ENCODE measurements around the gene DOCK2. TPM values are rescaled to one million over a fixed set of nuclear protein-coding genes. Genes with fewer than 3 reads are reported as not detected.

DOCK2 gene
- total and polyA plus RNA-seq, 2 donors (not counting 1 experiment from before 2014, with no cell fraction given), result 1.1 to 8.9 TPM

GRCh38 chr5:169809281-169809680, 172.2 kb downstream of the DOCK2 start:
- no peak for DNase-seq (ENCODE audit: low read depth in 2 of 2)
- no peak for TF ChIP-seq EZH2 (IDR thresholded peaks at IDR 0.05; ENCODE audit: low read length, missing control alignments)
- TF ChIP-seq, protein P1, sequence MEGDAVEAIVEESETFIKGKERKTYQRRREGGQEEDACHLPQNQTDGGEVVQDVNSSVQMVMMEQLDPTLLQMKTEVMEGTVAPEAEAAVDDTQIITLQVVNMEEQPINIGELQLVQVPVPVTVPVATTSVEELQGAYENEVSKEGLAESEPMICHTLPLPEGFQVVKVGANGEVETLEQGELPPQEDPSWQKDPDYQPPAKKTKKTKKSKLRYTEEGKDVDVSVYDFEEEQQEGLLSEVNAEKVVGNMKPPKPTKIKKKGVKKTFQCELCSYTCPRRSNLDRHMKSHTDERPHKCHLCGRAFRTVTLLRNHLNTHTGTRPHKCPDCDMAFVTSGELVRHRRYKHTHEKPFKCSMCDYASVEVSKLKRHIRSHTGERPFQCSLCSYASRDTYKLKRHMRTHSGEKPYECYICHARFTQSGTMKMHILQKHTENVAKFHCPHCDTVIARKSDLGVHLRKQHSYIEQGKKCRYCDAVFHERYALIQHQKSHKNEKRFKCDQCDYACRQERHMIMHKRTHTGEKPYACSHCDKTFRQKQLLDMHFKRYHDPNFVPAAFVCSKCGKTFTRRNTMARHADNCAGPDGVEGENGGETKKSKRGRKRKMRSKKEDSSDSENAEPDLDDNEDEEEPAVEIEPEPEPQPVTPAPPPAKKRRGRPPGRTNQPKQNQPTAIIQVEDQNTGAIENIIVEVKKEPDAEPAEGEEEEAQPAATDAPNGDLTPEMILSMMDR (conservative IDR thresholded peaks at IDR 0.05 in 1 of 2, IDR thresholded peaks at IDR 0.05 in 1 of 2; ENCODE audit: low read depth in 1 of 2, low read length in 2 of 2), result no peak
- no peak overlapping the region for H3K27ac ChIP-seq (ENCODE audit: insufficient read depth, low read length)
- no peak overlapping the region for H3K4me3 ChIP-seq (replicated peaks in 1 of 4; ENCODE audit: control extremely low read depth in 1 of 4, insufficient read depth in 1 of 4, low read depth in 3 of 4, low read length in 4 of 4)
- H3K4me1 ChIP-seq (ENCODE audit: control insufficient read depth, extremely low read depth, insufficient read depth, low read length), result peaks cover 6% of the 10 kb centered on the region
- H3K9ac ChIP-seq (ENCODE audit: insufficient read depth, low read length), result no peak overlapping the region
- no peaks in the 10 kb centered on the region for H3K79me2 ChIP-seq (ENCODE audit: control insufficient read depth, insufficient read depth, low read length)
- H2AFZ ChIP-seq (ENCODE audit: low read length), result no peak overlapping the region
- no peak overlapping the region for H3K4me2 ChIP-seq (ENCODE audit: extremely low read depth, insufficient read depth, low read length)
- H4K20me1 ChIP-seq (ENCODE audit: control insufficient read depth, extremely low read depth, insufficient read depth, low read length), result no peaks in the 10 kb centered on the region
- no peaks in the 10 kb centered on the region for H3K9me3 ChIP-seq (ENCODE audit: control insufficient read depth, insufficient read depth, low read depth, low read length)
- no peaks in the 10 kb centered on the region for H3K36me3 ChIP-seq (ENCODE audit: control insufficient read depth, insufficient read depth, low read length)
- no peaks in the 10 kb centered on the region for H3K27me3 ChIP-seq (ENCODE audit: control insufficient read depth, insufficient read depth, low read length)

DNA sequence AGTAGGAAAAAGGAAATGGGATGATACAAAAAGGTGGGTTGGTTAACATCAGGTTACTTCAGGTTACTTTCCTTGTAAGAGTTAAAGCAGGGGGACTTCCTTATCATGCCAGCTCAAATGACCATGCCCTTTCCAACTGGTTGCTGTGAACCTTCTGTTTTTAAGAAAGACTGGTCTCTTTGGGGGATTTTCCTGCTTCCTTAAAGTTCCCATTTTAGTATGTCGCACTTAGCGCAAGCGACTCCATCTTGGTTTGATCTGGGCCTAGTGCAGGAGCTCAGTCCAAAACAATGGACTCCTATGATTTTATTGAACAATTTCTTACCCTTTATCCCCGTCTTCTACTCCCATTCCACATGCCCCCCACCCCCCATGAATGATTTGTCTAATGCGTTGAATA, 173.4 kb downstream of the DOCK2 start:
- Histone ChIP-seq H3K79me2 (ENCODE audit: control insufficient read depth, insufficient read depth, low read length) (no peaks in the 10 kb centered on the region), H4K20me1 (ENCODE audit: control insufficient read depth, extremely low read depth, insufficient read depth, low read length) (no peaks in the 10 kb centered on the region), H3K4me3 (replicated peaks in 1 of 4; ENCODE audit: control extremely low read depth in 1 of 4, insufficient read depth in 1 of 4, low read depth in 3 of 4, low read length in 4 of 4) (no peak overlapping the region), H3K9ac (ENCODE audit: insufficient read depth, low read length) (no peak overlapping the region), H3K4me1 (ENCODE audit: control insufficient read depth, extremely low read depth, insufficient read depth, low read length) (no peaks in the 10 kb centered on the region), H3K9me3 (ENCODE audit: control insufficient read depth, insufficient read depth, low read depth, low read length) (no peaks in the 10 kb centered on the region), H3K4me2 (ENCODE audit: extremely low read depth, insufficient read depth, low read length) (no peak overlapping the region), H3K36me3 (ENCODE audit: control insufficient read depth, insufficient read depth, low read length) (no peaks in the 10 kb centered on the region), H3K27ac (ENCODE audit: insufficient read depth, low read length) (no peak overlapping the region), H3K27me3 (ENCODE audit: control insufficient read depth, insufficient read depth, low read length) (no peaks in the 10 kb centered on the region), H2AFZ (ENCODE audit: low read length) (no peak overlapping the region)
- DNase-seq (ENCODE audit: low read depth in 2 of 2), result no peak
- TF ChIP-seq, protein P1 (conservative IDR thresholded peaks at IDR 0.05 in 1 of 2, IDR thresholded peaks at IDR 0.05 in 1 of 2; ENCODE audit: low read depth in 1 of 2, low read length in 2 of 2), result no peak
- TF ChIP-seq EZH2 (IDR thresholded peaks at IDR 0.05; ENCODE audit: low read length, missing control alignments), result no peak

- no peak overlapping the region for H3K9ac ChIP-seq (ENCODE audit: insufficient read depth, low read length)
- no peak overlapping the region for H3K4me3 ChIP-seq (replicated peaks in 1 of 4; ENCODE audit: control extremely low read depth in 1 of 4, insufficient read depth in 1 of 4, low read depth in 3 of 4, low read length in 4 of 4)
- no peaks in the 10 kb centered on the region for H3K36me3 ChIP-seq (ENCODE audit: control insufficient read depth, insufficient read depth, low read length)
- H3K9me3 ChIP-seq (ENCODE audit: control insufficient read depth, insufficient read depth, low read depth, low read length), result no peaks in the 10 kb centered on the region
- no peak overlapping the region for H3K27ac ChIP-seq (ENCODE audit: insufficient read depth, low read length)
- TF ChIP-seq, protein P1 (conservative IDR thresholded peaks at IDR 0.05 in 1 of 2, IDR thresholded peaks at IDR 0.05 in 1 of 2; ENCODE audit: low read depth in 1 of 2, low read length in 2 of 2), result no peak
- TF ChIP-seq EZH2 (IDR thresholded peaks at IDR 0.05; ENCODE audit: low read length, missing control alignments), result no peak
- no peak overlapping the region for H2AFZ ChIP-seq (ENCODE audit: low read length)
- no peaks in the 10 kb centered on the region for H3K79me2 ChIP-seq (ENCODE audit: control insufficient read depth, insufficient read depth, low read length)
- H3K27me3 ChIP-seq (ENCODE audit: control insufficient read depth, insufficient read depth, low read length), result no peaks in the 10 kb centered on the region
- H3K4me1 ChIP-seq (ENCODE audit: control insufficient read depth, extremely low read depth, insufficient read depth, low read length), result no peaks in the 10 kb centered on the region
- no peaks in the 10 kb centered on the region for H4K20me1 ChIP-seq (ENCODE audit: control insufficient read depth, extremely low read depth, insufficient read depth, low read length)
- DNase-seq (ENCODE audit: low read depth in 2 of 2), result no peak
- H3K4me2 ChIP-seq (ENCODE audit: extremely low read depth, insufficient read depth, low read length), result no peak overlapping the region
These were observed 173.9 kb downstream of the DOCK2 start for GRCh38 chr5:169811023-169811422.

Data from fibroblast of lung (primary cell).